Glutamatergic neuron (in vitro differentiated cells): Measurements from ENCODE around the gene NRCAM. TPM values are rescaled to one million over a fixed set of nuclear protein-coding genes. Genes with fewer than 3 reads are reported as not detected.

ENCODE experiments used
- DNase-seq: peaks from one replicate; pipeline ENCODE4 v3.0.0; 2022
- H3K27ac Mint-ChIP-seq: one replicate; pipeline ENCODE4 v1.8.0; 2020; ENCODE audit warnings: mild to moderate bottlenecking, mixed read lengths, inconsistent platforms; ENCODE audit not compliant: unreplicated experiment
- H3K27me3 Mint-ChIP-seq: one replicate; pipeline ENCODE4 v1.8.0; 2020; ENCODE audit warnings: mild to moderate bottlenecking, moderate library complexity, mixed read lengths, inconsistent platforms; ENCODE audit not compliant: unreplicated experiment
- H3K36me3 Mint-ChIP-seq: one replicate; pipeline ENCODE4 v1.8.0; 2020; ENCODE audit warnings: mild to moderate bottlenecking, mixed read lengths, inconsistent platforms; ENCODE audit not compliant: unreplicated experiment
- H3K4me1 Mint-ChIP-seq: one replicate; pipeline ENCODE4 v1.8.0; 2020; ENCODE audit warnings: mild to moderate bottlenecking, low read depth, mixed read lengths, inconsistent platforms; ENCODE audit not compliant: unreplicated experiment
- H3K4me3 Mint-ChIP-seq: one replicate; pipeline ENCODE4 v1.8.0; 2020; ENCODE audit warnings: mild to moderate bottlenecking, mixed read lengths, inconsistent platforms; ENCODE audit not compliant: unreplicated experiment
- H3K9me3 Mint-ChIP-seq: one replicate; pipeline ENCODE4 v1.8.0; 2020; ENCODE audit warnings: mild to moderate bottlenecking, moderate library complexity, mixed read lengths, inconsistent platforms; ENCODE audit not compliant: unreplicated experiment
- total RNA-seq: library from RNA; stranded (reverse); fragmentation: NEBNext Ultra II Directional; extraction: Animal tissue kit (Norgen Biotek cat#: 25700); gene quantifications from one replicate; pipeline ENCODE4 v1.2.1, GENCODE V29; 2021; ENCODE audit not compliant: unreplicated experiment
- TF ChIP-seq, protein P1 (sequence below): fragments of 200-600 bp; sonication (generic); IDR thresholded peaks from one replicate; pipeline ENCODE4 v1.5.0; 2021; ENCODE audit not compliant: partially characterized antibody, unreplicated experiment

NRCAM gene
- total RNA-seq, 1 donor from 2014 or later: 120 TPM

DNA sequence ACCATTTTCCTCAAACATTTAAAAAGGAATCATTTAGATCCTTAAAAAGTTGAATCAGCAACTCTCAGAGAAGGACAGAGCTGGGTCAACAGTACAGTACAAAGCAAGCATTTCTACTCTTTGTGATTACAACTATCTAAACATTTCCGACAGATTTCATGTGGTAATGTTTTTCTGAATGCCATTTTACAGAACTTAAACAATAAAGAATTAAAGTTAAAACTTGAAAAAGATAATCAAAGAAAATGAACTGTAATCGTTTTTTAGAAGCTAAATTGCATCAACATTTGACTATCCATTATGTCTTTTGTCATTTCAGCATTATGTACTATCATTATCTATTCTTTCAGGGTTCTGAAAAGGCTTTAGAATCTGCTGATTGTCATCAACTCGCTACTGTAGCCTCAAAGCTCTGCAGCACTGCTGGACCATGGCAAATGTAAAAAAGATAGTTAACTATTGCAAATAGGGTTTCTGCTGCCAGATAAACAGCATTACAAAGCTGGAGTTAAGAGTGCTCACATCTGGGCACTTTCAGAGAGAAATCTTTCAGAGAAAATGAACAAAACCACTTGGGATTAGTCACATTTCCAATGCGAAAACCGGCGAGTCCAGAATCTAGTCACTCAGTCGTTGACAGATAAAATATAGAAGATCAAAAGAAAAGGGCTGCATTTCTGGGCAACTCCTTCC lies 165.6 kb downstream of the NRCAM start:
- no peaks in the 10 kb centered on the region for H3K9me3 Mint-ChIP-seq
- DNase-seq: no peak
- H3K27ac Mint-ChIP-seq: peak overlapping the region; percentile 25

GRCh38 chr7:108289852-108290251 lies 166.4 kb downstream of the NRCAM start:
- Mint-ChIP-seq H3K36me3 (no peaks in the 10 kb centered on the region), H3K9me3 (no peaks in the 10 kb centered on the region), H3K4me1 (peaks cover 38% of the 10 kb centered on the region), H3K4me3 (no peak overlapping the region), H3K27me3 (no peaks in the 10 kb centered on the region), H3K27ac (no peak overlapping the region)
- TF ChIP-seq, protein P1, sequence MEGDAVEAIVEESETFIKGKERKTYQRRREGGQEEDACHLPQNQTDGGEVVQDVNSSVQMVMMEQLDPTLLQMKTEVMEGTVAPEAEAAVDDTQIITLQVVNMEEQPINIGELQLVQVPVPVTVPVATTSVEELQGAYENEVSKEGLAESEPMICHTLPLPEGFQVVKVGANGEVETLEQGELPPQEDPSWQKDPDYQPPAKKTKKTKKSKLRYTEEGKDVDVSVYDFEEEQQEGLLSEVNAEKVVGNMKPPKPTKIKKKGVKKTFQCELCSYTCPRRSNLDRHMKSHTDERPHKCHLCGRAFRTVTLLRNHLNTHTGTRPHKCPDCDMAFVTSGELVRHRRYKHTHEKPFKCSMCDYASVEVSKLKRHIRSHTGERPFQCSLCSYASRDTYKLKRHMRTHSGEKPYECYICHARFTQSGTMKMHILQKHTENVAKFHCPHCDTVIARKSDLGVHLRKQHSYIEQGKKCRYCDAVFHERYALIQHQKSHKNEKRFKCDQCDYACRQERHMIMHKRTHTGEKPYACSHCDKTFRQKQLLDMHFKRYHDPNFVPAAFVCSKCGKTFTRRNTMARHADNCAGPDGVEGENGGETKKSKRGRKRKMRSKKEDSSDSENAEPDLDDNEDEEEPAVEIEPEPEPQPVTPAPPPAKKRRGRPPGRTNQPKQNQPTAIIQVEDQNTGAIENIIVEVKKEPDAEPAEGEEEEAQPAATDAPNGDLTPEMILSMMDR: no peak
- no peak for DNase-seq

More for the DNA sequence above, 165.6 kb downstream of the NRCAM start:
- H3K4me1 Mint-ChIP-seq: peaks cover 32% of the 10 kb centered on the region
- H3K36me3 Mint-ChIP-seq: no peaks in the 10 kb centered on the region
- no peaks in the 10 kb centered on the region for H3K27me3 Mint-ChIP-seq
- peak overlapping the region; percentile 78 for H3K4me3 Mint-ChIP-seq
- TF ChIP-seq, protein P1: no peak

GRCh38 chr7:108287857-108288256 lies 168.4 kb downstream of the NRCAM start:
- H3K27me3 Mint-ChIP-seq: no peaks in the 10 kb centered on the region
- H3K9me3 Mint-ChIP-seq: no peaks in the 10 kb centered on the region
- TF ChIP-seq, protein P1: no peak
- peaks cover 45% of the 10 kb centered on the region for H3K4me1 Mint-ChIP-seq
- no peak for DNase-seq
- H3K27ac Mint-ChIP-seq: no peak overlapping the region
- no peak overlapping the region for H3K4me3 Mint-ChIP-seq
- H3K36me3 Mint-ChIP-seq: no peaks in the 10 kb centered on the region

- Mint-ChIP-seq H3K4me1 (peaks cover 41% of the 10 kb centered on the region), H3K36me3 (no peaks in the 10 kb centered on the region), H3K27ac (no peak overlapping the region), H3K27me3 (no peaks in the 10 kb centered on the region), H3K4me3 (no peak overlapping the region), H3K9me3 (no peaks in the 10 kb centered on the region)
- no peak for DNase-seq
- TF ChIP-seq, protein P1: no peak
These were observed 169.8 kb downstream of the NRCAM start for GRCh38 chr7:108286290-108286904.

GRCh38 chr7:108285778-108286177 lies 170.5 kb downstream of the NRCAM start:
- Mint-ChIP-seq H3K9me3 (no peaks in the 10 kb centered on the region), H3K4me3 (no peak overlapping the region), H3K36me3 (no peaks in the 10 kb centered on the region), H3K4me1 (peaks cover 37% of the 10 kb centered on the region), H3K27ac (no peak overlapping the region), H3K27me3 (no peaks in the 10 kb centered on the region)
- no peak for DNase-seq
- TF ChIP-seq, protein P1: no peak
